Activated CD4-positive, alpha-beta memory T cell treated with anti-CD3 and anti-CD28 coated beads for 36 hours (primary cell): ENCODE results near the gene TAF5L. TPM values are rescaled to one million over a fixed set of nuclear protein-coding genes. Genes with fewer than 3 reads are reported as not detected.

Experiments used
- CTCF ChIA-PET: fragments of 350-600 bp; sonication (Branson Sonifier 250); formaldehyde crosslinking; loops from one replicate; lab custom pipeline; 2021; ENCODE audit warnings: antibody characterized with exemption, inconsistent platforms; lab: Charles Lee
- POLR2A ChIA-PET: fragments of 350-600 bp; sonication (Branson Sonifier 250); formaldehyde crosslinking; loops from one replicate; lab custom pipeline; 2021; ENCODE audit warnings: antibody characterized with exemption; lab: Charles Lee
- DNase-seq: peaks from one replicate; pipeline ENCODE4 v3.0.0-alpha.2; 2020
- H3K27ac Mint-ChIP-seq: one replicate; pipeline ENCODE4 v1.8.0; 2021; ENCODE audit warnings: mixed read lengths
- H3K27me3 Mint-ChIP-seq: one replicate; pipeline ENCODE4 v1.8.0; 2021; ENCODE audit warnings: mixed read lengths
- H3K36me3 Mint-ChIP-seq: one replicate; pipeline ENCODE4 v1.8.0; 2021; ENCODE audit warnings: mixed read lengths
- H3K4me1 Mint-ChIP-seq: one replicate; pipeline ENCODE4 v1.8.0; 2021; ENCODE audit warnings: low read depth, mixed read lengths
- H3K4me3 Mint-ChIP-seq: one replicate; pipeline ENCODE4 v1.8.0; 2021; ENCODE audit warnings: mild to moderate bottlenecking, mixed read lengths
- H3K9me3 Mint-ChIP-seq: one replicate; pipeline ENCODE4 v1.8.0; 2021; ENCODE audit warnings: mixed read lengths
- intact Hi-C: fragments of 100-400 bp; cut with micrococcal nuclease; formaldehyde crosslinking; loops from one replicate; pipeline ENCODE4 v1.15.1; 2023
- total RNA-seq, 2 experiments: library from RNA; stranded (reverse); gene quantifications; one replicate each; pipeline ENCODE4 v1.2.3, GENCODE V29; 2021

The TAF5L gene
- total RNA-seq, 2 experiments from 2014 or later: 14.1 to 17.8 TPM

DNA sequence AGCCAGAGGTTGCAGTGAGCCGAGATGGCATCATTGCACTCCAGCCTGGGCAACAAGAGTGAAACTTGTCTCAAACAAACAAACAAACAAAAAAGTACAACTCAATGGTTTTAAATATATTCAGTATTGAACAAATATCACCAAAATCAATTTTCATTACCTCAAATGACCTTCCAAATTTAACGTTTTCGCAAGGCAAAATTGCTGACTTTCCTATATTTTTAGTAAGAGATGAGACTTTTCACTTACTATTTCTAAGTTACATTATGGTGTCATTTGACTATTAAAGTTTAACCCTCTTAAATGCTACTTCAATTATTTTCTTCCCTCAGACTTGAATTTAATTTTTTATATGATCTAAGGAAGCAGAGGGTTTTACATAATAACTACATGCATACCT lies 44.4 kb downstream of the TAF5L start:
- intact Hi-C loops: no loop called here
- H3K36me3 Mint-ChIP-seq: no peaks in the 10 kb centered on the region
- no peak overlapping the region for H3K4me3 Mint-ChIP-seq
- ChIA-PET POLR2A (no interaction called here), CTCF (no interaction called here)
- H3K27me3 Mint-ChIP-seq: no peaks in the 10 kb centered on the region
- H3K9me3 Mint-ChIP-seq: no peaks in the 10 kb centered on the region
- no peaks in the 10 kb centered on the region for H3K4me1 Mint-ChIP-seq
- H3K27ac Mint-ChIP-seq: no peak overlapping the region
- DNase-seq: no peak

DNA sequence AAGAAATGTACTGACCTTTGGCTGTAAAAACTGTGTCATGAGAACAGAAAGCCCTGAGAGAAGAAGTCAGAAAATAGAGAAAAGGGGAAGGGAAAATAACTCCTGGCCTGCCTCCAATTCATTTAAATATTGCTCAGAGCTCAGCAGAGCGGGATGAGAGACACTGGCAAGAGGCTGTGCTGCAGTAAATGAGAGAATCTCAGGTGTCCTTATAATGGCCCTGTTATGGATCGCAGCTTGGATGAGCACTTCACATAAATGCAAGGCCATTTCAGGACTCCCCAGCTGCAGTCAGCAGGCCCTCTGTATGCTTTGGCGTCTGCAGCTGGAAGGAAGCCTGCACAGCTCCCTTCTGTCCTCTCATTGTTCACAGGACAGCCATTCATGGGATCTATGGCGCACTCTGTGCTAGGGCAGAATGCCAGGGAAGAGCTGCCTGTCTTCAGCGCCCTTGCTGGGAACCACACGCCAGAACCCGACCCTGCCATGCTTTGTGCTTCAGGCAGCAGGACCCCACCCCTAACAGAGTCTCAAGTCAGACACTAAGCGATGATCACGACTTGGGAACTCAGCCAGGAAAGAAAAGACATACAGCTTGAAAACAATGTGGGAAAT lies 46.8 kb downstream of the TAF5L start:
- CTCF ChIA-PET: interaction anchor here (0.6 kb wide), 1 partner anchor 13 kb away, joined by 3 read pairs; no protein-coding TSS in a partner anchor
- POLR2A ChIA-PET: no interaction called here
- no peaks in the 10 kb centered on the region for H3K4me1 Mint-ChIP-seq
- no peak overlapping the region for H3K27ac Mint-ChIP-seq
- intact Hi-C loops: no loop called here
- DNase-seq: no peak
- no peaks in the 10 kb centered on the region for H3K9me3 Mint-ChIP-seq
- no peaks in the 10 kb centered on the region for H3K36me3 Mint-ChIP-seq
- no peaks in the 10 kb centered on the region for H3K27me3 Mint-ChIP-seq
- H3K4me3 Mint-ChIP-seq: no peak overlapping the region

DNA sequence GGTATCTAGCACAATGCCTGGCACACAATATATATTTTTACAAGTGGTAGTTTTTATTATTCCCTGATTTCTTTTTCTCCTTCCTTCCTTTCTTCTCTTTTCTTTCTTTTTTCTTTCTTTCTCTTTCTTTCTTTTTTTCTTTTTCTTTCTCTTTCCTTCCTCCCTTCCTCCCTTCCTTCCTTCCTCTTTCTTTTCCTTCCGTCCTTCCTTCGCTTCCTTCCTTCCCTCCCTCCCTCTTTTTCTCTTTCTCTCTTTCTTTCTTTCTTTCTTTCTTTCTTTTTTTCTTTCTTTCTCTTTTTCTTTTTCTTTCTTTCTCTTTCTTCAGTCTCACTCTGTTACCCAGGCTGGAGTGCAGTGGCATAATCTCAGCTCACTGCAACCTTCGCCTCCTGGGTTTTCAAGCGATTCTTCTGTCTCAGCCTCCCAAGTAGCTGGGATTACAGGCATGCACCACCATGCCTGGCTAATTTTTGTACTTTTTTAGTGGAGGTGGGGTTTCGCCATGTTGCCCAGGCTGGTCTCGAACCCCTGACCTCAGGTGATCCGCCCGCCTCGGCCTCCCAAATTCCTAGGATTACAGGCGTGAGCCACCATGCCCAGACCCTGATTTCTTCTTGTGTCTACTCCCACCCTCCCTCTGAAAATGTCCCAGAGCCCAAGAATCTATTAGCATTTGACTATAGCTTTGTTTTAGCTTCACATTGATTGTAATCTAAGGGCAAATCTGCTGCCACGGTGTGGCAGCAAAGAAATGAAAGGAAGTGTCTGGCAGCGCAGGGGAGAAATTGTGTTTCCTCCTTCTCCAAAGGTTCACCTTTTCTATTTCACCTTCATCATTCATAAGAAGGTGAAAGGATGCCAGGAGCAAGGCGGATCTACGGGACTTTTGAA lies 47.5 kb downstream of the TAF5L start:
- intact Hi-C loops: no loop called here
- Mint-ChIP-seq H3K4me3 (no peak overlapping the region), H3K36me3 (no peaks in the 10 kb centered on the region), H3K9me3 (no peaks in the 10 kb centered on the region), H3K4me1 (no peaks in the 10 kb centered on the region), H3K27me3 (no peaks in the 10 kb centered on the region), H3K27ac (no peak overlapping the region)
- DNase-seq: no peak
- CTCF ChIA-PET: no interaction called here
- POLR2A ChIA-PET: interaction anchor here (0.7 kb wide), 1 partner anchor 18 kb away, joined by 7 read pairs; no protein-coding TSS in a partner anchor

DNA sequence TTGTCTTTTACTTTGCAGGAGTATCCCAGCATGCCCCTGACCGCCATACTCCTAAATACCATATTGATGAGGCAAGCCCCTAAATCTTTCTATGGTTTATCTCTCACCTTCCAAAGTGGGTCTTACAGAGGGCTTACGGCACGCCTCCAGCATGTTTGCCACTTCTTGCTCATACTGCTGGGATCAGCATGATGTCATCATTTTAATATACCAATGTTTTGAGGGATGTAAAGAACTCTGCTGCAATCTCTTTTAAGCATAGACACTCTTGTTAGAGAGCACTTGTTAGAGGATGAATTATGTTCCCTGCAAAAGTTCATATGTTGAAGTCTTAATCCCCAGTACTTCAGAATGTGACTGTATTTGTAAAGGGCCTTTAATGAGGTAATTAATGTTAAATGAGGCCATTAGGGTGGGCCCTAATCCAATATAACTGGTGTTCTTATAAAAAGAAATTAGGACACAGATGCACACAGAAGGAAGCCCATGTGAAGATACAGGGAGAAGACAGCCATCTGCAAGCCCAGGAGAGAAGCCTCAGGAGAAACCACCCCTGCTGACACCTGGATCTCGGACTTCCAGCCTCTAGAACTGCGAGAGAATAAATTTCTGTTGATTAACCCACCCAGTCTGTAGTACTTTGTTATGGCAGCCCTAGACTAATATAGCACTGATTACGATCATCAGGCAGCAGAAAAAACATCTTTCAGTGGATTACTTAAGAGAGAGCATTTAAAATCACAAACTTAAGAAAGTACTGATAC lies 51.1 kb downstream of the TAF5L start:
- Mint-ChIP-seq H3K4me1 (peaks cover 2% of the 10 kb centered on the region), H3K9me3 (no peaks in the 10 kb centered on the region), H3K27ac (no peak overlapping the region), H3K27me3 (no peaks in the 10 kb centered on the region), H3K36me3 (no peaks in the 10 kb centered on the region), H3K4me3 (no peak overlapping the region)
- ChIA-PET POLR2A (no interaction called here), CTCF (no interaction called here)
- intact Hi-C loops: no loop called here
- no peak for DNase-seq

DNA sequence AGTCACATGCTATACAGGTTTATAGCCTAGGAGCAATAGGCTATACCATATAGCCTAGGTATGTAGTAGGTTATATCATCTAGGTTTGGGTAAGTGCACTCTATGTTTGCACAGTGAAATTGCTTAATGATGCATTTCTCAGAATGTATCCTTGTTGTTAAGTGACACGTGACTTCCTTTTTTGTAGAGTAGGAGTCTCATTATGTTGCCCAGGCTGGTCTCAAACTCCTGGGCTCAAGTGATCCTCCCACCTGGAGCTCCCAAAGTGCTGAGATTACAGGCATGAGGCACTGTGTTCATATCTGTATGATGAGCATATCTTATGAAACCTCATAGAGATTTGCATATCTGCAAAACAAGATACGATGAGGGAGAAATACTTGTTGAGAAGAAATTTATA lies 53.6 kb downstream of the TAF5L start:
- Mint-ChIP-seq H3K9me3 (no peaks in the 10 kb centered on the region), H3K36me3 (no peaks in the 10 kb centered on the region), H3K4me1 (peaks cover 2% of the 10 kb centered on the region), H3K4me3 (no peak overlapping the region), H3K27me3 (no peaks in the 10 kb centered on the region), H3K27ac (no peak overlapping the region)
- ChIA-PET CTCF (no interaction called here), POLR2A (no interaction called here)
- intact Hi-C loops: no loop called here
- DNase-seq: peak; percentile 13

DNA sequence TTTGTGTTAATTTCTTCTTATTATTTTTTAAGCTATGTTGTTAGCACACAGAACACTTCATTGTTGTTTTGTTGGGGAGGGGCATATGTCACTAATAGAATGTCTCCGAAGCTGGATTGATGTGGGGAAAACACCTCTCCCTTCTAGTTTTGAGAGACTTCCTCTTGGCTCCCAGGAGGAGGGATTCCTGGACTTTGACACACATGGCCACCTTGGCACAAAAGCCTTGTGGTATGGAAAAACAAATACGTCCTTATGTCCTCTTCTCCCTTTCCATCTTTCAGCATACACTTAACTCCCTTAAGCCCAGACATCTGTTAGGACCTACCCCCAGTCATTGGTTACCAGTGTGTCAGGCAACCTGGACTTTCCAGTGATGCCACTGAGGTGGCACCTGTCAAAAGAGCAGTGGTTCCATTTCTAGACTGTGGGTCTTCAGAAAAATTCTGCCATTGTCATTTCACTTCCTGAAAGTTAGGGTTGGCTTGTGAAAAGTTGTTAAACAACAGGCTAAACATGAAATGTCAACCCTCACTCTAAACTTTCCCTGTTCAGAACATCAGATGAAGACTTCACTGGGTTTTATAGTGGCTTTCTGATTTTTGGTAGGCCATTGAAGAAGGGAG lies 54.9 kb downstream of the TAF5L start:
- Mint-ChIP-seq H3K4me1 (peaks cover 2% of the 10 kb centered on the region), H3K27me3 (no peaks in the 10 kb centered on the region), H3K36me3 (no peaks in the 10 kb centered on the region), H3K27ac (no peak overlapping the region), H3K9me3 (no peaks in the 10 kb centered on the region), H3K4me3 (no peak overlapping the region)
- ChIA-PET CTCF (no interaction called here), POLR2A (no interaction called here)
- intact Hi-C loops: no loop called here
- DNase-seq: no peak

DNA sequence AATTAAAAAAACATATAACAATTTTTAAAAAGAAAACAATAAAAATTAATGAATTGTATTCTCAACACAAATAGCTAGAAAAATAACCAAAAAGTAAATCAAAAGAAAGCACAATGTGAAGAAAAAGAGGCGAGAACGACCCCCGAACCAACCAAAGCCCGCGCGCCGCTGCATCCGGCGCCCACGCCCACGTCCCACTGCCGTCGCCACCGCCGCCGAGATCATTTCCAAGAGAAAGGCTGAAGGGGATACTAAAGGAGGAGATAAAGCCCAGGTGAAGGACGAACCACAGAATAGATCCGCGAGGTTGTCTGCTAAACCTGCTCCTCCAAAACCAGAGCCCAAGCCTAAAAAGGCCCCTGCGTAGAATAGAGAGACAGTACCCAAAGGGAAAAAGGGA lies 55.6 kb downstream of the TAF5L start:
- POLR2A ChIA-PET: no interaction called here

DNA sequence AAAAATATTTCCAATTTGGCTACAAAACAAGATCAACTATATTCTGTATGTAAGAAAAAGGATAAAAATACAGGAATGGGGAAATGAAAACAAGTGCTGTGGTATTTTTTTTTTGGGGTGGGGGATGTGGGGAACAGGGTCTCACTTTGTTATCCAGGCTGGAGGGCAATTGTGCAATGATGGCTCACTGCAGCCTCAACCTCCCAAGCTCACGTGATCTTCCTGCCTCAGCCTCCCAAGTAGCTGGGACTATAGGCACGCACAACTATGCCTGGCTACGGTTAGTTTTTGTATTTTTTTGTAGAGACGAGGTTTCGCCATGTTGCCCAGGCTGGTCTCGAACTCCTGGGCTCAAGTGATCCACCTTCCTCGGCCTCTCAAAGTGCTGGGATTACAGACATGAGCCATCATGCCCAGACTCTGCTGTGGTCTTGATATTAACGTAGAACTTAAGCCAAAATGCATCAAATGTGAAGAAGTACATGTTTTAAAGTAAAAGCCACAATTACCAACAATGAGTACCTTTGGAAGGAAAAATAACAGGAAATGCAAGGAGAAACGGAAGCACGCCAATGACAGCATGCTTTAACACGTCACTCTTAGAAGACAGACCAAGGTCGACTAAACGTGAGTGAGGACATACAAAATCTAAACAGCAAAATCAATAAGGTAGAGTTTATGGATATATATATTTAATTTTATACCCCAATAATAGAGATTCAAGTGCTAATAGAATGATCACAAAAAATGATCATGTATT lies 58.6 kb downstream of the TAF5L start:
- no peaks in the 10 kb centered on the region for H3K36me3 Mint-ChIP-seq
- no peak overlapping the region for H3K4me3 Mint-ChIP-seq
- POLR2A ChIA-PET: no interaction called here
- peaks cover under 1% of the 10 kb centered on the region for H3K4me1 Mint-ChIP-seq
- intact Hi-C loops: no loop called here
- H3K9me3 Mint-ChIP-seq: no peaks in the 10 kb centered on the region
- CTCF ChIA-PET: interaction anchor here (0.6 kb wide), 1 partner anchor 71 kb away, joined by 3 read pairs; no protein-coding TSS in a partner anchor
- DNase-seq: no peak
- H3K27me3 Mint-ChIP-seq: no peaks in the 10 kb centered on the region
- H3K27ac Mint-ChIP-seq: no peak overlapping the region

More for the DNA sequence above, 55.6 kb downstream of the TAF5L start:
- peaks cover 2% of the 10 kb centered on the region for H3K4me1 Mint-ChIP-seq
- no peaks in the 10 kb centered on the region for H3K27me3 Mint-ChIP-seq
- no peaks in the 10 kb centered on the region for H3K9me3 Mint-ChIP-seq
- no peak for DNase-seq
- CTCF ChIA-PET: no interaction called here
- no peak overlapping the region for H3K27ac Mint-ChIP-seq
- H3K36me3 Mint-ChIP-seq: no peaks in the 10 kb centered on the region
- intact Hi-C loops: no loop called here
- H3K4me3 Mint-ChIP-seq: no peak overlapping the region

DNA sequence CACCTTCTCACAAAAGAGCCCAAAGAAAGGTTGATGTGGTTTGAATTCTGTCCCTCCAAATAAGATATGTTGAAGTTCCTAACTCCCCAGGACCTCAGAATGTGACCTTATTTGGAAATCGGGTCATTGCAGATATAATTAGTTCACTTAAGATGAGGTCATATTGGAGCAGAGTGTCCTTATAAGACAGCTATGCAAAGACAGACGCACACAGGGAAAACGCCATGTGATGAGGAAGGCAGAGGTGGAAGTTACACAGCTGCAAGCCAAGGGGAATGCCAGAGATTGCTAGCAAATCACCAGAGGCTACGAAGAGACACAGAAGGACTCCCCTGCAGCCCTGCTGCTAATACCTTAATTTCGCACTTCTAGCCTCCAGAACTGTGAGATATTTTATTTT lies 62.2 kb downstream of the TAF5L start:
- ChIA-PET CTCF (no interaction called here), POLR2A (no interaction called here)

DNA sequence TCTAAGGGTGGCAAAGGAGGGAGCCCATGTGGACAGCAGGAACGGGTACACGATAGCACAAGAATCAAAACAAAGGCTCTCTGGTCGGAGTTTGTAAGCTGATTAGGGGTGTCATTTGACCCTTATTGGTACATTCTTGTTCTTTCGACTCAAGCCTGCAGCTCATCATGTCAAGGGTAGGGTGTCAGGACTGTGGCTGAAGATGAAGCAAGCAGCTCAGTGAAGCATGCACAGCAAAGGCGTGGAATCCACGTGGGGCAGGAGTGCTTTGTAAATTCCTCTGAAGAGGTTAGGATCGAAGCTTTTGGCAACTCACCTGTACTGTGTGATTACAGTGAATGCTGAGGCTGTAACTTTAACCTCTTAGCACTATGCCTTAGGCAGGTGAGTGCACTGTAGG lies 62.7 kb downstream of the TAF5L start:
- Mint-ChIP-seq H3K27ac (no peak overlapping the region), H3K4me3 (no peak overlapping the region), H3K4me1 (peaks cover 8% of the 10 kb centered on the region), H3K27me3 (no peaks in the 10 kb centered on the region), H3K9me3 (no peaks in the 10 kb centered on the region), H3K36me3 (no peaks in the 10 kb centered on the region)
- DNase-seq: no peak
- POLR2A ChIA-PET: no interaction called here
- intact Hi-C loops: no loop called here
- CTCF ChIA-PET: no interaction called here

More for the DNA sequence above, 62.2 kb downstream of the TAF5L start:
- no peaks in the 10 kb centered on the region for H3K36me3 Mint-ChIP-seq
- no peaks in the 10 kb centered on the region for H3K9me3 Mint-ChIP-seq
- H3K27ac Mint-ChIP-seq: no peak overlapping the region
- H3K4me1 Mint-ChIP-seq: peaks cover 8% of the 10 kb centered on the region
- H3K4me3 Mint-ChIP-seq: no peak overlapping the region
- intact Hi-C loops: no loop called here
- DNase-seq: no peak
- no peaks in the 10 kb centered on the region for H3K27me3 Mint-ChIP-seq

DNA sequence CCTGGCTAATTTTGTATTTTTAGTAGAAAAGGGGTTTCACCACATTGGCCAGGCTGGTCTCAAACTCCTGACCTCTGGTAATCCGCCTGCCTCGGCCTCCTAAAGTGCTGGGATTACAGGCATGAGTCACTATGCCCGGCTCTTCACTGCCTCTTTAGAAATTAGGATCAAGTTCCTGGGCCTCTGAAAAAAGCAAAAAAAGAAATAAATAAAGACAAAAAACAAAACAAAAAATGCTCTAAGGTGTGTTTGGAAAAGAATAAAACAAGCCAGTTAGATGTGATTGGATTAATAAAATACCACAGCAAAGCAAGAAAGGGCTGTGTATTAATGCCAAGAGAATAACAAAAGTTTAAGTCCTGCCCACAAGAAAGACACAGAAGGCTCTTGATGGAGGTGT lies 63.2 kb downstream of the TAF5L start:
- Mint-ChIP-seq H3K4me1 (peaks cover 9% of the 10 kb centered on the region), H3K4me3 (no peak overlapping the region), H3K27ac (no peak overlapping the region), H3K36me3 (no peaks in the 10 kb centered on the region), H3K9me3 (no peaks in the 10 kb centered on the region), H3K27me3 (no peaks in the 10 kb centered on the region)
- DNase-seq: no peak
- POLR2A ChIA-PET: no interaction called here
- CTCF ChIA-PET: no interaction called here
- intact Hi-C loops: no loop called here
